Activated T-cell treated with anti-CD3 and anti-CD28 coated beads, Interleukin-2, amount 50 U/mL, for 24 hours (primary cell): Measurements from ENCODE around the gene COX7A2L.
"Not testable (repeated sequence)": the region's sequence is repeated elsewhere in the genome, so short reads cannot be mapped to it uniquely, and the experiment has no call there.

Experiments used
- DNase-seq: peaks from one replicate; pipeline ENCODE4 v3.0.0-alpha.2; 2020
- H3K27ac Mint-ChIP-seq: 2 replicates; pipeline ENCODE4 v1.8.0; 2020; ENCODE audit warnings: mild to moderate bottlenecking, mixed read lengths
- H3K27me3 Mint-ChIP-seq: 2 replicates; pipeline ENCODE4 v1.8.0; 2020; ENCODE audit warnings: mixed read lengths
- H3K36me3 Mint-ChIP-seq: 2 replicates; pipeline ENCODE4 v1.8.0; 2020; ENCODE audit warnings: low read depth, mixed read lengths
- H3K4me1 Mint-ChIP-seq: 2 replicates; pipeline ENCODE4 v1.8.0; 2020; ENCODE audit warnings: low read depth, mixed read lengths
- H3K4me3 Mint-ChIP-seq: 2 replicates; pipeline ENCODE4 v1.8.0; 2020; ENCODE audit warnings: mild to moderate bottlenecking, moderate library complexity, mixed read lengths
- H3K9me3 Mint-ChIP-seq: 2 replicates; pipeline ENCODE4 v1.8.0; 2020; ENCODE audit warnings: mixed read lengths

COX7A2L gene

GRCh38 chr2:42360890-42361727 is at the start of gene COX7A2L:
Gene COX7A2L (minus strand): TSS chr2:42361217. CDS start chr2:42361161, 56 bp downstream.
- DNase-seq = peak; percentile 97
- peaks cover 39% of the 10 kb centered on the region for H3K36me3 Mint-ChIP-seq
- no peaks in the 10 kb centered on the region for H3K27me3 Mint-ChIP-seq
- no peaks in the 10 kb centered on the region for H3K9me3 Mint-ChIP-seq
- H3K27ac Mint-ChIP-seq = peak within 1 kb of the TSS; percentile 100
- peak within 1 kb of the TSS; percentile 88 for H3K4me3 Mint-ChIP-seq
- H3K4me1 Mint-ChIP-seq = peaks cover 51% of the 10 kb centered on the region

- no peak for DNase-seq
- H3K4me1 Mint-ChIP-seq = no peaks in the 10 kb centered on the region
- no peaks in the 10 kb centered on the region for H3K27me3 Mint-ChIP-seq
- H3K9me3 Mint-ChIP-seq = no peaks in the 10 kb centered on the region
- H3K27ac Mint-ChIP-seq = no peak overlapping the region
- no peaks in the 10 kb centered on the region for H3K36me3 Mint-ChIP-seq
- no peak overlapping the region for H3K4me3 Mint-ChIP-seq
These were observed 47.0 kb upstream of the COX7A2L start for GRCh38 chr2:42408009-42408408.

GRCh38 chr2:42407476-42407875 is 46.5 kb upstream of the COX7A2L start:
- no peaks in the 10 kb centered on the region for H3K27me3 Mint-ChIP-seq
- no peaks in the 10 kb centered on the region for H3K4me1 Mint-ChIP-seq
- no peaks in the 10 kb centered on the region for H3K9me3 Mint-ChIP-seq
- H3K27ac Mint-ChIP-seq = no peak overlapping the region
- no peak for DNase-seq
- no peak overlapping the region for H3K4me3 Mint-ChIP-seq
- no peaks in the 10 kb centered on the region for H3K36me3 Mint-ChIP-seq

- Mint-ChIP-seq H3K9me3 (no peaks in the 10 kb centered on the region), H3K27me3 (no peaks in the 10 kb centered on the region), H3K36me3 (no peaks in the 10 kb centered on the region), H3K4me1 (no peaks in the 10 kb centered on the region), H3K4me3 (no peak overlapping the region), H3K27ac (no peak overlapping the region)
- no peak for DNase-seq
These were observed 43.7 kb upstream of the COX7A2L start for GRCh38 chr2:42404676-42405075.

GRCh38 chr2:42401773-42402172 is 40.8 kb upstream of the COX7A2L start:
- Mint-ChIP-seq H3K27ac (no peak overlapping the region), H3K4me1 (no peaks in the 10 kb centered on the region), H3K9me3 (no peaks in the 10 kb centered on the region), H3K4me3 (no peak overlapping the region), H3K27me3 (no peaks in the 10 kb centered on the region), H3K36me3 (no peaks in the 10 kb centered on the region)
- DNase-seq = no peak

GRCh38 chr2:42398052-42398451 is 37.0 kb upstream of the COX7A2L start:
- DNase-seq, H3K9me3 Mint-ChIP-seq, H3K27ac Mint-ChIP-seq, H3K27me3 Mint-ChIP-seq, H3K36me3 Mint-ChIP-seq, H3K4me1 Mint-ChIP-seq, H3K4me3 Mint-ChIP-seq: not testable (repeated sequence)

- H3K4me3 Mint-ChIP-seq, H3K27me3 Mint-ChIP-seq: not testable (repeated sequence)
These were observed 32.3 kb upstream of the COX7A2L start for GRCh38 chr2:42393320-42393719.

GRCh38 chr2:42392191-42392590 is 31.2 kb upstream of the COX7A2L start:
- Mint-ChIP-seq H3K4me1 (no peaks in the 10 kb centered on the region), H3K9me3 (no peaks in the 10 kb centered on the region)

More at GRCh38 chr2:42393320-42393719, 32.3 kb upstream of the COX7A2L start:
- not testable (repeated sequence) for H3K9me3 Mint-ChIP-seq, H3K4me1 Mint-ChIP-seq, H3K27ac Mint-ChIP-seq, H3K36me3 Mint-ChIP-seq, DNase-seq

GRCh38 chr2:42390401-42390969 is 29.5 kb upstream of the COX7A2L start:
- no peak overlapping the region for H3K4me3 Mint-ChIP-seq
- H3K4me1 Mint-ChIP-seq = no peaks in the 10 kb centered on the region
- no peak for DNase-seq
- no peaks in the 10 kb centered on the region for H3K36me3 Mint-ChIP-seq
- no peak overlapping the region for H3K27ac Mint-ChIP-seq
- no peaks in the 10 kb centered on the region for H3K9me3 Mint-ChIP-seq
- no peaks in the 10 kb centered on the region for H3K27me3 Mint-ChIP-seq

More at GRCh38 chr2:42392191-42392590, 31.2 kb upstream of the COX7A2L start:
- H3K4me3 Mint-ChIP-seq = no peak overlapping the region
- no peaks in the 10 kb centered on the region for H3K36me3 Mint-ChIP-seq
- H3K27ac Mint-ChIP-seq = no peak overlapping the region
- no peak for DNase-seq
- no peaks in the 10 kb centered on the region for H3K27me3 Mint-ChIP-seq

- Mint-ChIP-seq H3K36me3 (no peaks in the 10 kb centered on the region), H3K4me1 (no peaks in the 10 kb centered on the region), H3K4me3 (no peak overlapping the region), H3K9me3 (no peaks in the 10 kb centered on the region), H3K27ac (no peak overlapping the region), H3K27me3 (no peaks in the 10 kb centered on the region)
- DNase-seq = no peak
These were observed 25.7 kb upstream of the COX7A2L start for GRCh38 chr2:42386682-42387081.

GRCh38 chr2:42385225-42385624 is 24.2 kb upstream of the COX7A2L start:
- Mint-ChIP-seq H3K27me3 (no peaks in the 10 kb centered on the region), H3K4me1 (no peaks in the 10 kb centered on the region), H3K9me3 (no peaks in the 10 kb centered on the region), H3K4me3 (no peak overlapping the region), H3K36me3 (no peaks in the 10 kb centered on the region), H3K27ac (no peak overlapping the region)
- no peak for DNase-seq

GRCh38 chr2:42383855-42384530 is 23.0 kb upstream of the COX7A2L start:
- H3K36me3 Mint-ChIP-seq = no peaks in the 10 kb centered on the region
- no peaks in the 10 kb centered on the region for H3K9me3 Mint-ChIP-seq
- no peak overlapping the region for H3K4me3 Mint-ChIP-seq
- no peaks in the 10 kb centered on the region for H3K4me1 Mint-ChIP-seq
- H3K27me3 Mint-ChIP-seq = no peaks in the 10 kb centered on the region
- DNase-seq = no peak
- H3K27ac Mint-ChIP-seq = no peak overlapping the region

GRCh38 chr2:42382144-42382543 is 21.1 kb upstream of the COX7A2L start:
- Mint-ChIP-seq H3K4me3 (no peak overlapping the region), H3K27me3 (no peaks in the 10 kb centered on the region), H3K36me3 (no peaks in the 10 kb centered on the region), H3K27ac (no peak overlapping the region), H3K4me1 (no peaks in the 10 kb centered on the region), H3K9me3 (no peaks in the 10 kb centered on the region)
- DNase-seq = no peak

- not testable (repeated sequence) for H3K4me1 Mint-ChIP-seq, H3K27me3 Mint-ChIP-seq, H3K4me3 Mint-ChIP-seq
These were observed 19.0 kb upstream of the COX7A2L start for GRCh38 chr2:42380026-42380425.

GRCh38 chr2:42378415-42378814 is 17.4 kb upstream of the COX7A2L start:
- Mint-ChIP-seq H3K9me3 (no peaks in the 10 kb centered on the region), H3K4me1 (no peaks in the 10 kb centered on the region), H3K27ac (no peak overlapping the region), H3K4me3 (no peak overlapping the region), H3K27me3 (no peaks in the 10 kb centered on the region), H3K36me3 (no peaks in the 10 kb centered on the region)
- no peak for DNase-seq

More at GRCh38 chr2:42380026-42380425, 19.0 kb upstream of the COX7A2L start:
- H3K36me3 Mint-ChIP-seq, DNase-seq, H3K27ac Mint-ChIP-seq, H3K9me3 Mint-ChIP-seq: not testable (repeated sequence)
